GM18508 (cell line): ENCODE data around the gene LRATD1.
"Not testable (repeated sequence)": the region's sequence is repeated elsewhere in the genome, so short reads cannot be mapped to it uniquely, and the experiment has no call there.

ENCODE experiments used
- ATAC-seq: cut with Tn5 transposase; IDR thresholded peaks from one replicate; pipeline ENCODE4 v1.9.1; 2021; ENCODE audit warnings: moderate number of reproducible peaks; ENCODE audit not compliant: insufficient read depth, unreplicated experiment

Gene LRATD1, protein sequence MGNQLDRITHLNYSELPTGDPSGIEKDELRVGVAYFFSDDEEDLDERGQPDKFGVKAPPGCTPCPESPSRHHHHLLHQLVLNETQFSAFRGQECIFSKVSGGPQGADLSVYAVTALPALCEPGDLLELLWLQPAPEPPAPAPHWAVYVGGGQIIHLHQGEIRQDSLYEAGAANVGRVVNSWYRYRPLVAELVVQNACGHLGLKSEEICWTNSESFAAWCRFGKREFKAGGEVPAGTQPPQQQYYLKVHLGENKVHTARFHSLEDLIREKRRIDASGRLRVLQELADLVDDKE

DNA sequence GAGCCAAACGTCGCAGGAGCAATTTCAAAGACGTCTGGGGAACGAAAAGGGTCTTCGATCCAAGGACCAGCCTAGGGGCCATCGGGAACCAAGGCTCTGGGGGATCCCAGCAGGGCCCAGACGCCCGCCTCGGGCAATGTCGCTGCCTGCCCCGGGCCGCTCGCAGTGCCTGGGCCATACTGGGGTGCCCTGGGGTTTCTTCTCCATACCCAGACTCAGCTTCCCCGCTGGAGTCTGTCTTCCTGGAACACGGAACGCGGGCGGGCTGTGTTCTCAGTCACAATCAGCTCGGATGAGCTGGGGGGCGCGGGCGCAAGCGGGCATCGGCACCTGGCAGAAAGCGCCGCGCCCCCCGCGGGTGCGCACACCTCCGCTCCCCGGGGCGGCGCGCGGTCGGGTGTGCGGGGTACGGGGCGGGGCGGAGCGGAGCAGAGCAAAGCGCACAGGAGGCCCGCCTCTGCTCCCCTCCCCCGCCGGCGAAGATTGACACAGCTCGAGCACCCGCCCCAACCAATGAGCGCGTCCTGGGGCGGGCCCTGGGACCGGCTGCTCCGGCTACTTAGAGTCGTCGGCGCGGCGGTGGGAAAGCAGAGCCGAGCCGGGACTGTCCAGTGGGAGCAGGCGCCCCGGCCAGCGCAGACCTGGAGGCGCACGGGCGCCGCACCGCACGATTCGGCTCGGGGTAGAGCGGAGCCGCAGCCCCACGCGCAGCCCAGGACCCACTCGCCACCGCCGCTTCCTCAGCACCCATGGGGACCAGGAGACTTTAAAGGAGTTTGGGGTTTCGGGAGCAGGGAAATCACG, at the start of gene LRATD1:
Gene LRATD1, plus strand, starts transcription at position 585 of the 804 bp plus-strand sequence. CDS start 1,263 bp downstream, outside the sequence.
- no peak for ATAC-seq

DNA sequence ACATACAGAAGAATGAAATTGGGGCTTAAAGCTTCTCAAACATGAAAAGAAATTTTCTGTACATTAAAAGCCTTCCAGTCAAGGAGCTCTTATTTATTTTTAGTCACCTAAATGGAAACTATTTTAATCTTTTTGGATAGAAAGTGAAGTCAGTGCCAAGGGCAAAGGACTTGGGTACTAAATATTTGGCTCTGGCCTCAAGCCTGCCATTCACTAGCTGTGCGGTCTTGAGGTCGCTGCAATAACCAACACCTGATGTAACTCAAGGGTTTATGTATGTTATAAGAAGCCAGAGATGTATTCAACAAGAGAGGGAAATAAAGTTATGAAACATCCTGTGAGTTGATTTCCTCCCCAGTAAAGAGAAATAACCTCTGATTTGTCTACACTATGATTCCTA, 49.5 kb upstream of the LRATD1 start:
- no peak for ATAC-seq

- ATAC-seq, result no peak
Measured at GRCh38 chr2:14583802-14584201, 48.7 kb upstream of the LRATD1 start.

DNA sequence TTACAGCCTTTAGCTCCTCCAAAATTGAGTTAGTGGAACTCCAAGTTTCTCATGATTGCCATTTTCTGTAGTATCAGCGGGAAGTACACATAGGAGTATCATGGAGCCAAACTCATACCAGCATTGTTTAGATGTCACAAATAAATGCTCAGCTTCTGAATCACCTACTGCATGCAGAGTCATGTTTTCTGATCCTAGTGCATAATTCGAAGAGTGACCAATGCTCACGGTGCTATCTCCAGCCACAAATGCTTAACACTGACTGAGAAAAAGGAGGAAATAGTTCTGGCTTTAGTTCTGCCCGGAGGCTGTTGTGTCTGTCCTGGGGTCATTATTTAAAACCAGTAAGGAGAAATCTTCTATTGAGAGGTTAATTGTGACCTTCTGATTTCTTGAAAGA, 45.4 kb upstream of the LRATD1 start:
- no peak for ATAC-seq

DNA sequence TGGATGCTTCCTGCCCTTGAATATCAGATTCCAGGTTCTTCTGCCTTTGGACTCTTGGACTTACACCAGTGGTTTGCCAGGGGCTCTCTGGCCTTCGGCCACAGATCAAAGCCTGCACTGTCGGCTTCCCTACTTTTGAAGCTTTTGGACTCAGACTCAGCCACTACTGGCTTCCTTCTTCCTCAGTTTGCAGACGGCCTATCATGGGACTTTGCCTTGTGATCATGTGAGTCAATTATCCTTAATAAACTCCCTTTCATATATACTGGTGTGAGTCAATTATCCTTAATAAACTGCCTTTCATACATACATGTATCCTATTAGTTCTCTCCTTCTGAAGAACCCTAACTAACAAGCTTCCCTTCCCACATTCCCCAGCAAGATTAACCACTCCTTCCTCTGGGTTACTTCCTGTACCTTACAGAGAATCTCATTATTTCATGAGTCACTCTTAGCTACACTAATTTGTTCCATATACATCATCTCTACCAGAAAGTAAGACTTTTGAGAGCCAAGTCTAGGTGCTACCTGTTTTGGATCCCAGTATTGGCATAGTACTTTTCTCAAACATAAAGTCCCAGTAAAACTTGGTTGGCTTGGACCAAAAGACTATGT, 31.3 kb upstream of the LRATD1 start:
- no peak for ATAC-seq

DNA sequence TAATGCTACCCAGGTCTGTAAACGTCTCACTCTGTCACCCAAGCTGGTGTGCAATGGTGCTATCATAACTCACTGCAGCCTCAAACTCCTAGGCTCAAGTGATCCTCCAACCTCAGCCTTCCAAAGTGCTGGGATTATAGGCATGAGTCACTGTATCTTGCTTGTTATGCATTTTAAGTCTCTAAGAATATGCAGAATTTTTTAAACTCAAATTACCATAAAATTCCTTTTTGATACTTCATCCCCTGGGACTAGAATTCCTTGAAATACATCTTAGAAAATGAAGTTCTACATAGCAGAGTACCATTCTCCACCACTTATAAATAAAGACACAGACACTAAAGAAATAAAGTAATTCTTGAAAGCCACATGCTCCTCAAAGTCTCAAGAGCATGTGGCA, 30.2 kb upstream of the LRATD1 start:
- no peak for ATAC-seq

DNA sequence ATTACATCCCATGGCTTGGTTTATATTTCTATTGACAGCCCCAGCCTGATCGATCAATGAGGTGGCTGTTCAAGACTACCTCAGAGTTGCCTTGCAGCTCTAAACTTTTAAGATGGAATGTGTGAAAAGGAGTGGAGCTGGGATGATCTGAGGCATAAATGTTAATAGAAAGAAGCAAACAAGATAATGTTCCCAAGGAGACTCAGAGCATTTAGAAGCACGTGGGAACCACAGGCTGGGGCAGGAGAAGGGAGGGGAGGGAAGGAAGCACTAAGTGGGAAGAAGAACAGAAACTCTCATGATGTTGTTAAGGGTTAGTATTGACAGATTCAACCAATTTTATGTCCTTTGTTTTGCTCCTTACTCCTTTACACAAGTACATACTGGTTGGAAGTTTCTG, 28.8 kb upstream of the LRATD1 start:
- no peak for ATAC-seq

DNA sequence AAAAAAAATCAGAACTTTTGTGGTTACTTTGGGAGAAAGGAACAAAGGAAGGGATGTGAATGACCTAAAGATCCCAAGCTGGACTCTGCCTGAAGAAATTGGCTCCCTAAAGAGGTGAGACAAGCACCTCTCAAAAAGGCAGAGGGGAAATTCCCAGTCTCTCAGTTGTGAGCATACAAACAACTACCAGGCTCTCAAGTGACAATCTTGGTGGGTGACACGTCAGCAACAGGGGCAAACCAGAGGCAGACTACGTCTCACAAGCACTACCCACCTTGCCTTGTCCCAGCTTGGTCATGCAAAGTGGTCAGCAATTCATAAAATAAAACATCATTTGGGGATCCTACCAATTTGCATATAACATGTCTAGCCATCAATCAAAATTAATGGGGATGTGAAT, 24.3 kb upstream of the LRATD1 start:
- ATAC-seq, result no peak

- no peak for ATAC-seq
Measured at GRCh38 chr2:14614017-14614416, 18.5 kb upstream of the LRATD1 start.

DNA sequence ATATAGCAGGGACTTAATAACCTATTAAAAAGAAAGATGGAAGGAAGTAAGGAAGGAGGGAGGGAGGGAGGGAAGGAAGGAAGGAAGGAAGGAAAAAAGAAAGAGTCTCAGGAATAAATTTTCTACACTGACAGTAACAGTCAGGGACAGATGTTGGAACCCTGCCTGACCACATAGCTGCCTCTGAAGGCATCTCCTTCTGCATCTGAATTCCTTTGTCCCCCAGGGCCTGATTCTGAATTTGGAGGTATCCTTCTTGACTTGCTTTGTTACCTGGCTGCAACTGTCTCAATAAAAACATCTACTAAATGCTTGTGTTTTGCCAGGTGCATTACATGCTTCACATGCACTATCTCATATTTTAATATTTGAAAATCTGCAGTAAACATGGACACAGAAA, 17.4 kb upstream of the LRATD1 start:
- ATAC-seq, result no peak

GRCh38 chr2:14615760-14616159, 16.8 kb upstream of the LRATD1 start:
- no peak for ATAC-seq

- no peak for ATAC-seq
Measured at GRCh38 chr2:14616342-14616741, 16.2 kb upstream of the LRATD1 start.

GRCh38 chr2:14616950-14617349, 15.6 kb upstream of the LRATD1 start:
- ATAC-seq, result no peak

GRCh38 chr2:14619441-14619840, 13.1 kb upstream of the LRATD1 start:
- ATAC-seq, result no peak

DNA sequence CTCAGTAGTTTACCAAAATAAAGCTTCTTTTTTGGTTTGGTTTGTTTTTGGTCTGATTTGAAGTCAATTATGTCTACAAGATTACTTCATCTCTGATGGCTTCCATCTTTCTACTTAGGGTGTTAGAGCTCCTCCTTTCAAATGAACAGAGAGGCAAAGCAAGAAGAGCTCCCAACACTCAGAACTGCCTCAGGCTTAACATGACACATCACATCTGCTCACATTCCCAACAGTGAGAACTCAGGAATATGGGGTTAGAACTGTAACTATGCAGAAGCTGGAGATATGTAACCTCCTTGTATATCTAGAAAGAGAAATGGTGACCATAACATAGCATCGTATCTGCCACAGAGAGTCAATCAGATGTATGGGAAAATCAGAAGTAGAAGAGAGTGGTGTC, 11.4 kb upstream of the LRATD1 start:
- no peak for ATAC-seq

DNA sequence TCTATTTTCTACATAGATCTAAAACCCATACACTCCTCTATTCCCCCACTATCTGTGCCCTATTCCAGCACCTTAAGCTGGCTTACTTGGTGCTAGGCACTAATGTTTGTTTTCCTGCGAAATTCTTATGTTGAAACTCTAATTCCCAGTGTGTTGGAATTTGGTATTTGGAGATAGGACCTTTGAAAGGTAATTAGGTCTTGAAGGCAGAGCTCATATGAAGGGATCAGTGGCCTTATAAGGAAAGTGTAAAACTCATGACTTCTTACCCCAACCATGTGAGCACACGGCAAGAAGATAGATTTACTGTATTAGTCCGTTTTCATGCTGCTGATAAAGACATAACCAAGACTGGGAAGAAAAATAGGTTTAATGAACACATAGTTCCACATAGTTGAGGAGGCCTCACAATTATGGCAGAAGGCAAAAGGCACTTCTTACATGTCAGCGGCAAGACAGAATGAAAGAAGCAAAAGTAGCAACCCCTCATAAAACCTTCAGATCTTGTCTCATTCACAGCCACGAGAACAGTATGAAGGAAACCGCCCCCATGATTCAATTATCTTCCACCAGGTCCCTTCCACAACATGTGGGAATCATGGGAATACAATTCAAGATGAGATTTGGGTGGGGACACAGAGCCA, 10.5 kb upstream of the LRATD1 start:
- no peak for ATAC-seq

DNA sequence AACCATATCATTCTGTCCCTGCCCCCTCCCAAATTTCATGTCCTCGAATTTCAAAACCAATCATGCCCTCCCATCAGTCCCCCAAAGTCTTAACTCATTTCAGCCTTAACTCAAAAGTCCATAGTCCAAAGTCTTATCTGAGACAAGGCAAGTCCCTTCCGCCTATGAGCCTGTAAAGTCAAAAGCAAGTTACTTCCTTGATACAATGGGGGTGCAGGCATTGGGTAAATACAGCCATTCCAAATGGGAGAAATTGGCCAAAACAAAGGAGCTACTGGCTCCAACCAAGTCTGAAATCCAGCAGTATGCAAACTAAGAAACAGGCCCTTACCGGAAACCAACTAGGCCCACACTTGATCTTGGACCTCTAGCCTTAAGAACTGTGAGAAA, 10.0 kb upstream of the LRATD1 start:
- ATAC-seq, result not testable (repeated sequence)

GRCh38 chr2:14623237-14623636, 9.3 kb upstream of the LRATD1 start:
- no peak for ATAC-seq

DNA sequence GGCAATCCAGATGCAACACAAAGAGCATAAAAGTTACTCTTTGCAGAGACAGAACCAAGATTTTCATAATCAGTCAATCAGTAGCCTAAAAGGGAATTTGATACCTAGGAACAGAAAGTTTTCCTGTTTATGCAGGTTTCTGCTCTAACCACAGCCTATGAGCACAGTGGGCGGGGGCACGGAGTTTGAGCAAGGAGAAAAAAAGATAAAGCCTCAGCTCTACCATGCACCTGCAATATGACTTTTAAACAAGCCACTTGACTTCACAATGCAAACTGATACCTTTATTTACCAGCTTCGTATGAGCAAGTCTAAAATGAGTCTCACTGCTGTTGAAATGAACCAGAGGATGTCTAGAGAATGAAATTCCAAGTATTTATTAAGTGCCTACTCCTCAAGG, 5.6 kb upstream of the LRATD1 start:
- ATAC-seq, result no peak

- no peak for ATAC-seq
Measured at GRCh38 chr2:14628901-14629300, 3.6 kb upstream of the LRATD1 start.
